HG03575 (cell line): ENCODE data around the gene SUPT16H.
A peak's percentile ranks its signal among the peaks of the same experiment; 100 is the strongest.
"Not testable (repeated sequence)": the region's sequence is repeated elsewhere in the genome, so short reads cannot be mapped to it uniquely, and the experiment has no call there.

Experiments used
- ATAC-seq: cut with Tn5 transposase; IDR thresholded peaks from one replicate; pipeline ENCODE4 v1.9.1; 2021; ENCODE audit not compliant: unreplicated experiment, insufficient number of reproducible peaks, low FRiP score; ENCODE audit errors: extremely low read depth

SUPT16H gene

GRCh38 chr14:21372814-21373213 lies 11.0 kb downstream of the SUPT16H start:
- not testable (repeated sequence) for ATAC-seq

- ATAC-seq, result no peak
Measured at GRCh38 chr14:21369949-21370679, 13.7 kb downstream of the SUPT16H start.

- ATAC-seq, result no peak
Measured at GRCh38 chr14:21367582-21368144, 16.2 kb downstream of the SUPT16H start.

- no peak for ATAC-seq
Measured at GRCh38 chr14:21356511-21356910, 27.3 kb downstream of the SUPT16H start.

- peak; percentile 55 for ATAC-seq
Measured at GRCh38 chr14:21352587-21352986, 31.2 kb downstream of the SUPT16H start.

GRCh38 chr14:21350539-21350938 lies 33.3 kb downstream of the SUPT16H start:
- no peak for ATAC-seq

- no peak for ATAC-seq
Measured at GRCh38 chr14:21347201-21347600, 36.6 kb downstream of the SUPT16H start.

GRCh38 chr14:21346532-21347135 lies 37.2 kb downstream of the SUPT16H start:
- no peak for ATAC-seq

- no peak for ATAC-seq
Measured at GRCh38 chr14:21343035-21343794, 40.6 kb downstream of the SUPT16H start.

- no peak for ATAC-seq
Measured at GRCh38 chr14:21334202-21334906, 49.5 kb downstream of the SUPT16H start.

- no peak for ATAC-seq
Measured at GRCh38 chr14:21332950-21333349, 50.9 kb downstream of the SUPT16H start.

GRCh38 chr14:21326972-21327371 lies 56.8 kb downstream of the SUPT16H start:
- no peak for ATAC-seq

GRCh38 chr14:21322716-21323115 lies 61.1 kb downstream of the SUPT16H start:
- ATAC-seq, result no peak

GRCh38 chr14:21320913-21321312 lies 62.9 kb downstream of the SUPT16H start:
- ATAC-seq, result no peak

GRCh38 chr14:21317398-21317797 lies 66.4 kb downstream of the SUPT16H start:
- no peak for ATAC-seq

- ATAC-seq, result no peak
Measured at GRCh38 chr14:21313512-21313911, 70.3 kb downstream of the SUPT16H start.

- ATAC-seq, result no peak
Measured at GRCh38 chr14:21311614-21312013, 72.2 kb downstream of the SUPT16H start.

- ATAC-seq, result no peak
Measured at GRCh38 chr14:21309956-21310355, 73.9 kb downstream of the SUPT16H start.

GRCh38 chr14:21309238-21309636 lies 74.6 kb downstream of the SUPT16H start:
- no peak for ATAC-seq
